ENCODE data around the gene HOXC6. TPM values are rescaled to one million over a fixed set of nuclear protein-coding genes. Genes with fewer than 3 reads are reported as not detected.

HOXC6 gene
- total RNA-seq, 1 donor from 2014 or later, result not detected

DNA sequence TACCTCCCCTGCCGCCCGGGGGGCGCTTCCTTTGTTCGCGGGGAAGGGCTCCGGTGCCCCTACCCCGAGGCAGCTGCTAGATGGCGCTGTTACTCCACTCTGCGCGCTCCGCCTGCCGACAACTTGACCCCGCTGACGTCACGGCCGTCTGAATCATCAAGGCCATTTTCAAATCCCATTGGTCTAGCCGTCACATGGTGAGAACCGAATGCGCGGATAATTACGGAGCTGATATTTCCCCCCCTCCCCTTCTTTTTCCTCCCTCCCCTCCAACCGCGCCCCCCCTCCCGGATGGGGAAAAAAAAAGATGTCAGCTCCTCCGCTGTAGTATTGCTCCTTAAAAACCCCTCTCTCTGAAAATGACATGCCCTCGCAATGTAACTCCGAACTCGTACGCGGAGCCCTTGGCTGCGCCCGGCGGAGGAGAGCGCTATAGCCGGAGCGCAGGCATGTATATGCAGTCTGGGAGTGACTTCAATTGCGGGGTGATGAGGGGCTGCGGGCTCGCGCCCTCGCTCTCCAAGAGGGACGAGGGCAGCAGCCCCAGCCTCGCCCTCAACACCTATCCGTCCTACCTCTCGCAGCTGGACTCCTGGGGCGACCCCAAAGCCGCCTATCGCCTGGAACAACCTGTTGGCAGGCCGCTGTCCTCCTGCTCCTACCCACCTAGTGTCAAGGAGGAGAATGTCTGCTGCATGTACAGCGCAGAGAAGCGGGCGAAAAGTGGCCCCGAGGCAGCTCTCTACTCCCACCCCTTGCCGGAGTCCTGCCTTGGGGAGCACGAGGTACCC lies 43.1 kb upstream of the HOXC6 start, which contains the start of gene HOXC10:
HOXC10 (plus strand) TSS at position 246 of the 791 bp plus-strand sequence; CDS start at position 360, 114 bp downstream.
- no peak within 1 kb of the TSS for H3K27ac ChIP-seq (replicated peaks)
- no peaks in the 10 kb centered on the region for H3K36me3 ChIP-seq
- peaks cover 25% of the 10 kb centered on the region for H3K4me1 ChIP-seq
- H3K9me3 ChIP-seq (replicated peaks), result no peaks in the 10 kb centered on the region
- peak within 1 kb of the TSS; percentile 36 for H3K4me3 ChIP-seq
- intact Hi-C loops (cut with micrococcal nuclease), result no loop called here
- H3K27me3 ChIP-seq (ENCODE audit: low read depth), result peaks cover 100% of the 10 kb centered on the region
- peak; percentile 59 for DNase-seq
- TF ChIP-seq, protein P1, sequence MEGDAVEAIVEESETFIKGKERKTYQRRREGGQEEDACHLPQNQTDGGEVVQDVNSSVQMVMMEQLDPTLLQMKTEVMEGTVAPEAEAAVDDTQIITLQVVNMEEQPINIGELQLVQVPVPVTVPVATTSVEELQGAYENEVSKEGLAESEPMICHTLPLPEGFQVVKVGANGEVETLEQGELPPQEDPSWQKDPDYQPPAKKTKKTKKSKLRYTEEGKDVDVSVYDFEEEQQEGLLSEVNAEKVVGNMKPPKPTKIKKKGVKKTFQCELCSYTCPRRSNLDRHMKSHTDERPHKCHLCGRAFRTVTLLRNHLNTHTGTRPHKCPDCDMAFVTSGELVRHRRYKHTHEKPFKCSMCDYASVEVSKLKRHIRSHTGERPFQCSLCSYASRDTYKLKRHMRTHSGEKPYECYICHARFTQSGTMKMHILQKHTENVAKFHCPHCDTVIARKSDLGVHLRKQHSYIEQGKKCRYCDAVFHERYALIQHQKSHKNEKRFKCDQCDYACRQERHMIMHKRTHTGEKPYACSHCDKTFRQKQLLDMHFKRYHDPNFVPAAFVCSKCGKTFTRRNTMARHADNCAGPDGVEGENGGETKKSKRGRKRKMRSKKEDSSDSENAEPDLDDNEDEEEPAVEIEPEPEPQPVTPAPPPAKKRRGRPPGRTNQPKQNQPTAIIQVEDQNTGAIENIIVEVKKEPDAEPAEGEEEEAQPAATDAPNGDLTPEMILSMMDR (IDR thresholded peaks at IDR 0.05; ENCODE audit: borderline replicate concordance), result peak; percentile 50

DNA sequence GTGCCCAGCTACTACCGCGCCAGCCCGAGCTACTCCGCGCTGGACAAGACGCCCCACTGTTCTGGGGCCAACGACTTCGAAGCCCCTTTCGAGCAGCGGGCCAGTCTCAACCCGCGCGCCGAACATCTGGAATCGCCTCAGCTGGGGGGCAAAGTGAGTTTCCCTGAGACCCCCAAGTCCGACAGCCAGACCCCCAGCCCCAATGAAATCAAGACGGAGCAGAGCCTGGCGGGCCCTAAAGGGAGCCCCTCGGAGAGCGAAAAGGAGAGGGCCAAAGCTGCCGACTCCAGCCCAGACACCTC lies 42.6 kb upstream of the HOXC6 start:
- intact Hi-C loops (cut with micrococcal nuclease), result no loop called here
- peak overlapping the region; percentile 36 for H3K4me3 ChIP-seq
- TF ChIP-seq, protein P1 (IDR thresholded peaks at IDR 0.05; ENCODE audit: borderline replicate concordance), result no peak
- no peaks in the 10 kb centered on the region for H3K9me3 ChIP-seq (replicated peaks)
- H3K36me3 ChIP-seq, result no peaks in the 10 kb centered on the region
- no peak for DNase-seq
- H3K27me3 ChIP-seq (ENCODE audit: low read depth), result peaks cover 100% of the 10 kb centered on the region
- peaks cover 25% of the 10 kb centered on the region for H3K4me1 ChIP-seq
- no peak overlapping the region for H3K27ac ChIP-seq (replicated peaks)

DNA sequence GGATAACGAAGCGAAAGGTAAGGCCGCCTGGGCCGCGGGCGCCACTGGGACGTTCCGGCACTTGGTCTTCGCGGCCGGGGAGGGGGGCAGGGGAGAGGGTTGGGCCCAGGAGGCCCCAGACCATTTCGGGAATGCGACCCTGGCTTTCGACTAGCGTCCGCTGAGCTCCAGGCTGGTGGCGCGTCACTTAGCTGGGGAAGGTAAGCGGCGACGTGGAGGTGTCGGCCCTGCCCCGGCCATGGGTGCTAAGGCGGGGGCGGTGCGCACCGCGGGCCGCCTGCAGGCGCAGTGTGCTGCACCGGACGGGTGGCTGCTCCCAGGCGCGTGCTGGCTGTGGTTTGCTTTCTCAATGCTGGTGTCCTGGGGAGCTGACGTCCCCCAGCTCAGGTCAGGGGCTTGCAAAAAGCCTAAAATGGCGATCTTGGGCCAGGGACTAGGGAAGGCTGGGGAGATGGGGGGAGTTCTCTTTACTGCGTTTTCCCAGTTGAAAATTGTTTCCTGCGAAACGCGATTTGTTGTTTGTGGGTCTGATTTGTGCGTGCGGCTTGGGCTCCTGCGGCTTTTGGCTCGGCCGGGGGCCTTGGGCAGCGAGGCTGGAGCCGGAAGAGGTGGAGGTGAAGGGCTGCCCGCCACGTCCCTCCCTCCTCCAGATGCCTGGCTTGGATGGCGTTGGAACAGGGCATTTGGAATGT lies 42.1 kb upstream of the HOXC6 start:
- Histone ChIP-seq H3K4me3 (peak overlapping the region; percentile 12), H3K36me3 (no peaks in the 10 kb centered on the region), H3K27me3 (ENCODE audit: low read depth) (peaks cover 100% of the 10 kb centered on the region), H3K27ac (replicated peaks) (no peak overlapping the region), H3K4me1 (peaks cover 25% of the 10 kb centered on the region), H3K9me3 (replicated peaks) (no peaks in the 10 kb centered on the region)
- intact Hi-C loops (cut with micrococcal nuclease), result no loop called here
- no peak for DNase-seq
- TF ChIP-seq, protein P1 (IDR thresholded peaks at IDR 0.05; ENCODE audit: borderline replicate concordance), result no peak

DNA sequence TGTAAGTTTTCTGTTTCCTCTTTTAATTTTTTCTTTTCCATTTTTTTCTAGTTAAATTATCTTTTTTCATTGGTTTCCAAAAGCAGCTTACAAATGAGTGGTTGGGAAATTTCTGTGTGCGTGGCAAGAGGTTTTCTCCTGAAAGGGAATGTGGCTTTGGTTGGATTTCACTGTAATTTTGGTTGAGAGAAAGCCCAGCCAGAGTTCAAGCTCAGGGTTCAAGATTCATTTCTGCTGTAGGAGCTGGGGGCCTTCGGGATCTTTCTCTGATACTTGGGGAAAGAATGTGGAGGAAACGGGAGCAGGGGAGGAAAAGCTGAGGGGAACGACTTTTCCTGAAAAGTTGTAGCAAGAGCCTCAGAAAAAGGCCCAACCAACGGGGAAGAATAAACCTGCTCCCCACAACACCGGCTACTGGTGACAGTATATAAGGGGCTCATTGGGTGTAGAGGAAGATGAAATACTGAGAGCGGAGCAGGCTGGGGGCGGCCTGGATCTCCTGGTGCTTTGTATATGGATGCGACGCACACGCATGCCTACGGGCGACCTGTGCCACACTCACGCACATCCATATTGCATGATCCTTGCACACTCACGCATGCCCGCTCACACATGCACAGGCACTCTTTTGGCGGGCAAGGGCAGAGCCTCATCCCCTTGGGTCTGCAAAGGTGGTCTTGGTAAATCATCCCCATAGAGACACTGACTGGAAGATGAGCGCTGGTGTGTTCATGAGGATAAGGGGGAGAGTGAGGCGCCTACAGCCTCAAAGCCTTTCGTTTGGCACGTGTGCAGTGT lies 41.4 kb upstream of the HOXC6 start:
- H3K36me3 ChIP-seq, result no peaks in the 10 kb centered on the region
- H3K9me3 ChIP-seq (replicated peaks), result no peaks in the 10 kb centered on the region
- TF ChIP-seq, protein P1 (IDR thresholded peaks at IDR 0.05; ENCODE audit: borderline replicate concordance), result no peak
- H3K4me3 ChIP-seq, result no peak overlapping the region
- H3K27ac ChIP-seq (replicated peaks), result no peak overlapping the region
- H3K4me1 ChIP-seq, result peaks cover 25% of the 10 kb centered on the region
- intact Hi-C loops (cut with micrococcal nuclease), result no loop called here
- H3K27me3 ChIP-seq (ENCODE audit: low read depth), result peaks cover 100% of the 10 kb centered on the region
- DNase-seq, result no peak

DNA sequence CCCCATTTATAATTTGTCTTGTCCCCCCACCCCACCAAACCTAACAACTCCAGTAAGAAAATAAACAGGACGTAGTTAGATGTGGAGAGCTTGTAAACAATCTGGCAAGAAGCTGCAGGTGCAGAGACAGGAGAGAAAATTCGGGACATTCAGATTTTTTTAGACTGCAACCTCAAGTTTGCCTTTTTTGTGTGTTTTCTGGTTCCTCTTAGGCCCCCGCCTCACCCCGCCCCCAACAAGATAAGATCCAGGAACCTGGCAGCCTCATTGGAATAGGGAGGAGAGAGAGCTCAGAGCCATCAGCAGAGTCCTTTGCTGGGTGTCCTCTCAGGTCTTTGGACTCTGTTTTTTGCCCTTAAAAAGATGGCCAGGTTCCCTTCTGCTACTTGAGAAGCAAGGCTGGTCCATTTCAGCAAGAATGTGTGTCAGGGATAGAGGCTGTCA lies 40.4 kb upstream of the HOXC6 start:
- Histone ChIP-seq H3K4me3 (no peak overlapping the region), H3K36me3 (no peaks in the 10 kb centered on the region), H3K9me3 (replicated peaks) (no peaks in the 10 kb centered on the region), H3K27me3 (ENCODE audit: low read depth) (peaks cover 100% of the 10 kb centered on the region), H3K27ac (replicated peaks) (no peak overlapping the region), H3K4me1 (peaks cover 25% of the 10 kb centered on the region)
- intact Hi-C loops (cut with micrococcal nuclease), result no loop called here
- TF ChIP-seq, protein P1 (IDR thresholded peaks at IDR 0.05; ENCODE audit: borderline replicate concordance), result no peak
- DNase-seq, result no peak

Data from left ventricle myocardium inferior (tissue), 1 donor.